Measurements from ENCODE around the gene OPTC. TPM values are rescaled to one million over a fixed set of nuclear protein-coding genes. Genes with fewer than 3 reads are reported as not detected.

Gene OPTC
- total RNA-seq, 1 donor, result not detected

DNA sequence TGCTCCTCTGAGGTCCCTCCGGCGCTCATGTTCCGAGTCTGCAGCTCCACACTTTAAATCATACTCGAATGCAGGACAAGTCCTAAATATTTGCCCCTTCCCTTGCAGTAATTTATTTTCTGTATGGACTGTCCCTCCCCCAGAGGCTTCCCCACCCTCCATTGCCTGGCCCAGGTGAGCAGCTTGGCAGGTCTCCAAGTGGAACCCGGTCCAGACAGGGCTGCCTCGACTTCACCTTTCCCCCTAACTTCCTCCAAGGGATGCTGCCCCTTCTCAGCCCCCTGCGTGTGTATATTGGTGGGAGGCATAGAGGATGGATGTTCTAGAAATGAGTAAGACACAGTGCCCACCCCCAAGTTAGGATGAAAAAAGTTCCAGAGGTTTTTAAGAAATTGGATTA lies 5.4 kb upstream of the OPTC start:
- no peak overlapping the region for H3K4me3 ChIP-seq (ENCODE audit: insufficient read depth, low read length)
- H3K27me3 ChIP-seq (ENCODE audit: insufficient read depth, low read length), result peaks cover 27% of the 10 kb centered on the region
- H4K20me1 ChIP-seq (ENCODE audit: insufficient read depth, low read length), result no peaks in the 10 kb centered on the region
- H3K4me1 ChIP-seq (ENCODE audit: insufficient read depth, low read length), result peaks cover 8% of the 10 kb centered on the region
- no peak overlapping the region for H3K27ac ChIP-seq (ENCODE audit: low read depth, low read length)
- no peak overlapping the region for H3K4me2 ChIP-seq (ENCODE audit: insufficient read depth, low read length)
- H3K36me3 ChIP-seq (ENCODE audit: insufficient read depth, low read length), result no peaks in the 10 kb centered on the region
- H3K79me2 ChIP-seq (ENCODE audit: insufficient read depth, low read length), result no peaks in the 10 kb centered on the region
- H3K9me3 ChIP-seq (ENCODE audit: low read depth, low read length), result no peaks in the 10 kb centered on the region
- H2AFZ ChIP-seq (ENCODE audit: low read length), result no peak overlapping the region
- DNase-seq (ENCODE audit: insufficient read length, low spot score, missing footprints), result no peak
- TF ChIP-seq CTCF (IDR thresholded peaks at IDR 0.05; ENCODE audit: extremely low read depth, low read depth, low read length), result no peak

DNA sequence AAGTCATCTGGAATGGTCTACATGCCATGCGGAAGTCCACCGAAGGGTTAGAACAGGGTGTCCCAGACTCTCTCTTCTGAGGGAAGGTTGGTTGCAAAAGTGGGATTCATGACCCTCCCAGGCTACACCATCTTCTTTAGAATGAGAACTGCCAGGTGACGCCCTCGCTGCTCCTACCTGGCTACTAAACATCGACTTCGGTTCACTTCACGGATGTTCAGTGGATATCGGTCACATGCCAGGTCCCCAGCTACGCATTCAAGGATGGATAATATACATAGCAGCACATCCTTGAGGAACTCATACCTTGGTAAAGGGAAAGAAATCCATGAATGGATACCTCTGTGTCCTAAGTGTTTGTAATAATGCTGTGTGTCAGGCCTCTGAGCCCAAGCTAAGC lies 3.3 kb upstream of the OPTC start:
- DNase-seq (ENCODE audit: insufficient read length, low spot score, missing footprints), result no peak
- no peaks in the 10 kb centered on the region for H3K36me3 ChIP-seq (ENCODE audit: insufficient read depth, low read length)
- H3K4me3 ChIP-seq (ENCODE audit: insufficient read depth, low read length), result no peak overlapping the region
- no peaks in the 10 kb centered on the region for H4K20me1 ChIP-seq (ENCODE audit: insufficient read depth, low read length)
- no peak overlapping the region for H3K27ac ChIP-seq (ENCODE audit: low read depth, low read length)
- no peaks in the 10 kb centered on the region for H3K79me2 ChIP-seq (ENCODE audit: insufficient read depth, low read length)
- H3K27me3 ChIP-seq (ENCODE audit: insufficient read depth, low read length), result peaks cover 27% of the 10 kb centered on the region
- no peak for TF ChIP-seq CTCF (IDR thresholded peaks at IDR 0.05; ENCODE audit: extremely low read depth, low read depth, low read length)
- H2AFZ ChIP-seq (ENCODE audit: low read length), result no peak overlapping the region
- no peak overlapping the region for H3K4me2 ChIP-seq (ENCODE audit: insufficient read depth, low read length)
- peaks cover 8% of the 10 kb centered on the region for H3K4me1 ChIP-seq (ENCODE audit: insufficient read depth, low read length)
- H3K9me3 ChIP-seq (ENCODE audit: low read depth, low read length), result no peaks in the 10 kb centered on the region

DNA sequence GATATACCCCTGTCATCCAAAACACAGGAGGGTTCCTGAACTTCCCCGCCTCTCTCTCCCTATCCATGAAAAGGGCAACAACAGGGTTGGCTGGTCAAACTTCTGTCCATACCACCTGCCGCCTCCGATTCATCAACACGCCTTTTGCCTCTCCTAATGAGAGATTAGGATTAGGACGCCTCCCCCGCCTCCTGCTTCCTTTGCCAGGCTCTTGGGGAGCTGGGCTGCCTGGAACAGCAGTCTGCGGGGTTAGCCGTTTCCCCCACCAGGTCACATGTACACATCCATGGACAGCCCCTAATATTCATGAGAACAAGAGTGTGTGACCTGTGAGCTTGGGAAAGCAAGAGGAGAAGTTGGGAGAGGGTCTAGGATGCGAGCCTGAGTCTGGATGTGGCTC lies 2.3 kb upstream of the OPTC start:
- H4K20me1 ChIP-seq (ENCODE audit: insufficient read depth, low read length), result no peaks in the 10 kb centered on the region
- H3K4me3 ChIP-seq (ENCODE audit: insufficient read depth, low read length), result no peak overlapping the region
- H3K4me1 ChIP-seq (ENCODE audit: insufficient read depth, low read length), result peaks cover 8% of the 10 kb centered on the region
- H3K4me2 ChIP-seq (ENCODE audit: insufficient read depth, low read length), result no peak overlapping the region
- no peaks in the 10 kb centered on the region for H3K9me3 ChIP-seq (ENCODE audit: low read depth, low read length)
- no peak for DNase-seq (ENCODE audit: insufficient read length, low spot score, missing footprints)
- H3K36me3 ChIP-seq (ENCODE audit: insufficient read depth, low read length), result no peaks in the 10 kb centered on the region
- H2AFZ ChIP-seq (ENCODE audit: low read length), result no peak overlapping the region
- H3K27ac ChIP-seq (ENCODE audit: low read depth, low read length), result no peak overlapping the region
- no peaks in the 10 kb centered on the region for H3K79me2 ChIP-seq (ENCODE audit: insufficient read depth, low read length)
- TF ChIP-seq CTCF (IDR thresholded peaks at IDR 0.05; ENCODE audit: extremely low read depth, low read depth, low read length), result no peak
- peaks cover 27% of the 10 kb centered on the region for H3K27me3 ChIP-seq (ENCODE audit: insufficient read depth, low read length)

DNA sequence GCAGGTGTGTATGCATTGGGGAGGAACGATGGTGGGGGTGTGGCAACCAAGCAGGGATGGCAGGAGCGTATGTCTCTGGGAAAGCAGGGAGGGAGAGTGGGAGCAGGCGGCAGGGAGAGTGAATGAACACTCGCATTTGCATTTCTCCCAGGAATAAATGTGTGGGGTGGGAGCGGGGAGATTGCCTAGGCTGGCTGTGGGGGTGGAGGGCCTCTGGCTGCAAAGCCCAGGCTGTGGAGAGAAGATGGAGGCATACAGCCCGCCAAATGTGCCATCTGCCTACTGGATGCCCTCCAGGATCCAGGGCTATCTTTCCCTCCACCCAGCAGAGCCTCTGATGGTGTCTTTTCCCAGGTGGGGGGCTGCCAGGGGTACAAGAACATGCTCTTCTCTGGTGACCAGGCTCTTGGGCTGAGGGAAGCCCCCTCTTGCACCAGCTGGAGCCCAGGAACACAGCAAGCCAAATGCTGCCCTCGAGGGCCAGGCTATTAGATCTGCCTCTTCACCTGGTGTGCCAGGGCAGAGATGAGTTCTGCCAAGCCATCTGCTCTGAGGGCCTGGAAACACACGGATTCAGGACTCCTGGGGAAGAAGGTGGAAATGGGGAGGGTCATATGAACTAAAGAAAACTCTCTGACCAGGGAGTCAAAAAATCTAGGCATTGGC lies 1.7 kb upstream of the OPTC start:
- Histone ChIP-seq H3K27me3 (ENCODE audit: insufficient read depth, low read length) (peaks cover 27% of the 10 kb centered on the region), H3K79me2 (ENCODE audit: insufficient read depth, low read length) (no peaks in the 10 kb centered on the region), H3K4me3 (ENCODE audit: insufficient read depth, low read length) (no peak overlapping the region), H3K27ac (ENCODE audit: low read depth, low read length) (no peak overlapping the region), H3K36me3 (ENCODE audit: insufficient read depth, low read length) (no peaks in the 10 kb centered on the region), H3K9me3 (ENCODE audit: low read depth, low read length) (no peaks in the 10 kb centered on the region), H3K4me2 (ENCODE audit: insufficient read depth, low read length) (no peak overlapping the region), H2AFZ (ENCODE audit: low read length) (no peak overlapping the region), H4K20me1 (ENCODE audit: insufficient read depth, low read length) (no peaks in the 10 kb centered on the region), H3K4me1 (ENCODE audit: insufficient read depth, low read length) (peaks cover 3% of the 10 kb centered on the region)
- no peak for DNase-seq (ENCODE audit: insufficient read length, low spot score, missing footprints)
- TF ChIP-seq CTCF (IDR thresholded peaks at IDR 0.05; ENCODE audit: extremely low read depth, low read depth, low read length), result no peak
